ENCODE results near the gene CHD1L. TPM values are rescaled to one million over a fixed set of nuclear protein-coding genes. Genes with fewer than 3 reads are reported as not detected.
"Not testable (repeated sequence)": the region's sequence is repeated elsewhere in the genome, so short reads cannot be mapped to it uniquely, and the experiment has no call there.

Gene CHD1L
- total RNA-seq, 1 donor from 2014 or later = 67.1 TPM

GRCh38 chr1:147292631-147293251 is 50.3 kb downstream of the CHD1L start:
- no peak for DNase-seq (ENCODE audit: extremely low spot score, unreplicated experiment)
- Mint-ChIP-seq H3K36me3 (peaks cover 79% of the 10 kb centered on the region), H3K4me1 (ENCODE audit: unreplicated experiment) (no peaks in the 10 kb centered on the region), H3K27me3 (no peaks in the 10 kb centered on the region), H3K4me3 (no peak overlapping the region), H3K9me3 (no peaks in the 10 kb centered on the region), H3K27ac (no peak overlapping the region)
- TF ChIP-seq, protein P1, sequence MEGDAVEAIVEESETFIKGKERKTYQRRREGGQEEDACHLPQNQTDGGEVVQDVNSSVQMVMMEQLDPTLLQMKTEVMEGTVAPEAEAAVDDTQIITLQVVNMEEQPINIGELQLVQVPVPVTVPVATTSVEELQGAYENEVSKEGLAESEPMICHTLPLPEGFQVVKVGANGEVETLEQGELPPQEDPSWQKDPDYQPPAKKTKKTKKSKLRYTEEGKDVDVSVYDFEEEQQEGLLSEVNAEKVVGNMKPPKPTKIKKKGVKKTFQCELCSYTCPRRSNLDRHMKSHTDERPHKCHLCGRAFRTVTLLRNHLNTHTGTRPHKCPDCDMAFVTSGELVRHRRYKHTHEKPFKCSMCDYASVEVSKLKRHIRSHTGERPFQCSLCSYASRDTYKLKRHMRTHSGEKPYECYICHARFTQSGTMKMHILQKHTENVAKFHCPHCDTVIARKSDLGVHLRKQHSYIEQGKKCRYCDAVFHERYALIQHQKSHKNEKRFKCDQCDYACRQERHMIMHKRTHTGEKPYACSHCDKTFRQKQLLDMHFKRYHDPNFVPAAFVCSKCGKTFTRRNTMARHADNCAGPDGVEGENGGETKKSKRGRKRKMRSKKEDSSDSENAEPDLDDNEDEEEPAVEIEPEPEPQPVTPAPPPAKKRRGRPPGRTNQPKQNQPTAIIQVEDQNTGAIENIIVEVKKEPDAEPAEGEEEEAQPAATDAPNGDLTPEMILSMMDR (conservative IDR thresholded peaks at IDR 0.05) = no peak

DNA sequence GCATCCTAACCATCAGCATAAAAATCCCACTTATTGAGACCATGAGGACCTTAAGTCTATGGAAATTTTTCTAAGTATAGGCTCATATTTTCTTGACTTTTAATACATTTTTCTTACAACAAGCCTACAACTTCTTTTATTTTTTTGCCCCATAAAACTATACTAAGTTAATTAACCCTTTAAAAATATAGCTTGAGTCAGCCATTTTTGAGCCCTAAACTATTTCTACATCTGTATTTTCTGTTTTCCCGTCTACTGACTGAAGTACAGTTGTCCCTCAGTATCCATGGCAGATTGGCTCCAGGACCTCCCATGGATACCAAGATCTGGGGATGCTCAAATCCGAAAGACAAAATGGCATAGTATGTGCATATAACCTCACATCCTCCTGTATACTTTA is 55.0 kb downstream of the CHD1L start:
- TF ChIP-seq, protein P1 (conservative IDR thresholded peaks at IDR 0.05) = no peak
- DNase-seq (ENCODE audit: extremely low spot score, unreplicated experiment) = no peak
- Mint-ChIP-seq H3K27ac (no peak overlapping the region), H3K4me3 (no peak overlapping the region), H3K27me3 (no peaks in the 10 kb centered on the region), H3K9me3 (peaks cover 18% of the 10 kb centered on the region), H3K4me1 (ENCODE audit: unreplicated experiment) (no peaks in the 10 kb centered on the region), H3K36me3 (peaks cover 66% of the 10 kb centered on the region)

DNA sequence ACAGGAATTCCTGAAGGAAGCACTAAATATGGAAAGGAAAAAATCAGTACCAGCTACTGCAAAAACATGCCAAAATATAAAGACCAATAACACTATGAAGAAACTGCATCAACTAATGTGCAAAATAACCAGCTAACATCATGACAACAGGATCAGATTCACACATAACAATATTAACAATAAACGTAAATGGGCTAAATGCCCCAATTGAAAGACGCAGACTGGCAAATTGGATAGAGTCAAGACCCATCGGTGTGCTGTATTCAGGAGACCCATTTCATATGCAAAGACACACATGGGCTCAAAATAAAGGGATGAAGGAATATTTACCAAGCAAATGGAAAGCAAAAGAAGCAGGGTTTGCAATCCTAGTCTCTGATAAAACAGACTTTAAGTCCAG is 63.3 kb downstream of the CHD1L start:
- not testable (repeated sequence) for H3K4me3 Mint-ChIP-seq; H3K27ac Mint-ChIP-seq; H3K36me3 Mint-ChIP-seq; H3K27me3 Mint-ChIP-seq; DNase-seq (ENCODE audit: extremely low spot score, unreplicated experiment); H3K4me1 Mint-ChIP-seq (ENCODE audit: unreplicated experiment)
- H3K9me3 Mint-ChIP-seq = peaks cover 52% of the 10 kb centered on the region

GRCh38 chr1:147316968-147317367 is 74.5 kb downstream of the CHD1L start:
- no peak for DNase-seq (ENCODE audit: extremely low spot score, unreplicated experiment)
- Mint-ChIP-seq H3K4me3 (no peak overlapping the region), H3K27ac (no peak overlapping the region), H3K9me3 (no peaks in the 10 kb centered on the region), H3K4me1 (ENCODE audit: unreplicated experiment) (no peaks in the 10 kb centered on the region), H3K36me3 (no peaks in the 10 kb centered on the region), H3K27me3 (no peaks in the 10 kb centered on the region)
- TF ChIP-seq, protein P1 (conservative IDR thresholded peaks at IDR 0.05) = no peak

DNA sequence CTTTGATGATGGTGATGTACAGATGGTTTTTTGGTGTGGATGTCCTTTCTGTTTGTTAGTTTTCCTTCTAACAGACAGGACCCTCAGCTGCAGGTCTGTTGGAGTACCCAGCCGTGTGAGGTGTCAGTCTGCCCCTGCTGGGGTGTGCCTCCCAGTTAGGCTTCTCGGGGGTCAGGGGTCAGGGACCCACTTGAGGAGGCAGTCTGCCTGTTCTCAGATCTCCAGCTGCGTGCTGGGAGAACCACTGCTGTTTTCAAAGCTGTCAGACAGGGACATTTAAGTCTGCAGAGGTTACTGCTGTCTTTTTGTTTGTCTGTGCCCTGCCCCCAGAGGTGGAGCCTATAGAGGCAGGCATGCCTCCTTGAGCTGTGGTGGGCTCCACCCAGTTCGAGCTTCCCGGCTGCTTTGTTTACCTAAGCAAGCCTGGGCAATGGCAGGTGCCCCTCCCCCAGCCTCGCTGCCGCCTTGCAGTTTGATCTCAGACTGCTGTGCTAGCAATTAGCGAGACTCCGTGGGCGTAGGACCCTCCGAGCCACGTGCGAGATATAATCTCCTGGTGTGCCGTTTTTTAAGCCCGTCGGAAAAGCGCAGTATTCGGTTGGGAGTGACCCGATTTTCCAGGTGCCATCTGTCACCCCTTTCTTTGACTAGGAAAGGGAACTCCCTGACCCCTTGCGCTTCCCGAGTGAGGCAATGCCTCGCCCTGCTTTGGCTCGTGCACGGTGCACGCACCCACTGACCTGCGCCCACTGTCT is 84.6 kb downstream of the CHD1L start:
- H3K27me3 Mint-ChIP-seq; H3K27ac Mint-ChIP-seq; H3K4me1 Mint-ChIP-seq (ENCODE audit: unreplicated experiment); H3K36me3 Mint-ChIP-seq; H3K9me3 Mint-ChIP-seq; DNase-seq (ENCODE audit: extremely low spot score, unreplicated experiment): not testable (repeated sequence)
- peak overlapping the region; percentile 68 for H3K4me3 Mint-ChIP-seq

DNA sequence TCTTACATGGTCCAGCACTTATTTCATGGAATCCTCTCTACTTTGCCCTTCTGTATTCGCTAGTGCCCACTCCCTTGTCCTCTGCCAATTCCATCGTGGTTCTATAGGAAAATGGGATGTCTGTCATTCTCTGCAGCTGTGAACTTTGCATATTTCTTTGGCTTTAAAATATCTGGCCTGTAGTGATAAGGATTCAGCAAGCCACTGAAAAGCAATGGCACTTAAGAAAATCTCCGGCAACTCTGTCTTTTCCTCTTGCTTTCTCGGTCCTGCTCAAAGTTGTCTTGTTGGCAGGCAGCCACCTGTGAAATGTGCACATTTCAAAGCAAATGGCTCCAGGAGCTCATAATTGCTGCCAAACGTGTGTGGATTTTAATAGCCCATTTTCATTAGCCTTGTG is 91.8 kb downstream of the CHD1L start:
- H3K27ac Mint-ChIP-seq = no peak overlapping the region
- no peaks in the 10 kb centered on the region for H3K4me1 Mint-ChIP-seq (ENCODE audit: unreplicated experiment)
- TF ChIP-seq, protein P1 (conservative IDR thresholded peaks at IDR 0.05) = no peak
- no peaks in the 10 kb centered on the region for H3K9me3 Mint-ChIP-seq
- no peak for DNase-seq (ENCODE audit: extremely low spot score, unreplicated experiment)
- H3K4me3 Mint-ChIP-seq = no peak overlapping the region
- H3K27me3 Mint-ChIP-seq = peaks cover 21% of the 10 kb centered on the region
- no peaks in the 10 kb centered on the region for H3K36me3 Mint-ChIP-seq
